Measurements from ENCODE around the gene DSC3. TPM values are rescaled to one million over a fixed set of nuclear protein-coding genes. Genes with fewer than 3 reads are reported as not detected.
A peak's percentile ranks its signal among the peaks of the same experiment; 100 is the strongest.

DSC3 gene
- total RNA-seq, 1 experiment from 2014 or later, result 9.8 TPM

DNA sequence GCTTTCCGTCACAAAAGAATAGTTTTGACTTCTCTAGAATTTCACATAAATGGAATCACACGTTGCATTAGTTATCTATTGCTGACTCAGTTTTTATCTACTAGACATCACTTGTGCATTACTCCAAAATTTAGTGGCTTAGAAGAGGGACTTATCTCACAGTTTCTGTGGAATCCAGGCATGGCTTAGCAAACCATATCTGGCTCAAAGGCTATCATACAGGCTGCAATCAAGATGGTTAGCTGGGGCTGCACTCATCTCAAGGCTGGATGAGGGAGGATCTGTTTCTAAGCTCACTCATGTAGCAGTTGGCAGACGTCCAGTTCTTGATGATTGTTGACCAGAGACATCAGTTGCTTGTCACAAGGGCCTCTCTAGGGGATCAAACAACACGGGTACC, 6.6 kb upstream of the DSC3 start:
- Mint-ChIP-seq H3K36me3 (ENCODE audit: insufficient read depth, unreplicated experiment) (no peaks in the 10 kb centered on the region), H3K9me3 (ENCODE audit: low read depth, unreplicated experiment) (peaks cover 6% of the 10 kb centered on the region), H3K4me3 (ENCODE audit: low read depth, unreplicated experiment) (no peak overlapping the region), H3K27ac (ENCODE audit: unreplicated experiment) (no peak overlapping the region), H3K27me3 (ENCODE audit: unreplicated experiment) (no peaks in the 10 kb centered on the region), H3K4me1 (ENCODE audit: low read depth, unreplicated experiment) (peaks cover 25% of the 10 kb centered on the region)
- no peak for DNase-seq
- BruUV-seq (replicated peaks), result no TSS peak
- CTCF ChIA-PET, result no interaction called here
- TF ChIP-seq, protein P1, sequence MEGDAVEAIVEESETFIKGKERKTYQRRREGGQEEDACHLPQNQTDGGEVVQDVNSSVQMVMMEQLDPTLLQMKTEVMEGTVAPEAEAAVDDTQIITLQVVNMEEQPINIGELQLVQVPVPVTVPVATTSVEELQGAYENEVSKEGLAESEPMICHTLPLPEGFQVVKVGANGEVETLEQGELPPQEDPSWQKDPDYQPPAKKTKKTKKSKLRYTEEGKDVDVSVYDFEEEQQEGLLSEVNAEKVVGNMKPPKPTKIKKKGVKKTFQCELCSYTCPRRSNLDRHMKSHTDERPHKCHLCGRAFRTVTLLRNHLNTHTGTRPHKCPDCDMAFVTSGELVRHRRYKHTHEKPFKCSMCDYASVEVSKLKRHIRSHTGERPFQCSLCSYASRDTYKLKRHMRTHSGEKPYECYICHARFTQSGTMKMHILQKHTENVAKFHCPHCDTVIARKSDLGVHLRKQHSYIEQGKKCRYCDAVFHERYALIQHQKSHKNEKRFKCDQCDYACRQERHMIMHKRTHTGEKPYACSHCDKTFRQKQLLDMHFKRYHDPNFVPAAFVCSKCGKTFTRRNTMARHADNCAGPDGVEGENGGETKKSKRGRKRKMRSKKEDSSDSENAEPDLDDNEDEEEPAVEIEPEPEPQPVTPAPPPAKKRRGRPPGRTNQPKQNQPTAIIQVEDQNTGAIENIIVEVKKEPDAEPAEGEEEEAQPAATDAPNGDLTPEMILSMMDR (IDR thresholded peaks at IDR 0.05; ENCODE audit: unreplicated experiment), result no peak
- intact Hi-C loops (cut with micrococcal nuclease; ENCODE audit: unreplicated experiment), result loop anchor here (5.0 kb wide), 1 partner anchor 48 kb away; no protein-coding TSS in a partner anchor

GRCh38 chr18:31048216-31048615, 5.7 kb upstream of the DSC3 start:
- Mint-ChIP-seq H3K4me3 (ENCODE audit: low read depth, unreplicated experiment) (no peak overlapping the region), H3K27ac (ENCODE audit: unreplicated experiment) (no peak overlapping the region), H3K4me1 (ENCODE audit: low read depth, unreplicated experiment) (peaks cover 32% of the 10 kb centered on the region), H3K27me3 (ENCODE audit: unreplicated experiment) (no peaks in the 10 kb centered on the region), H3K36me3 (ENCODE audit: insufficient read depth, unreplicated experiment) (peaks cover 2% of the 10 kb centered on the region), H3K9me3 (ENCODE audit: low read depth, unreplicated experiment) (peaks cover 6% of the 10 kb centered on the region)
- intact Hi-C loops (cut with micrococcal nuclease; ENCODE audit: unreplicated experiment), result loop anchor here (5.0 kb wide), 1 partner anchor 49 kb away; no protein-coding TSS in a partner anchor
- no TSS peak for BruUV-seq (replicated peaks)
- TF ChIP-seq, protein P1 (IDR thresholded peaks at IDR 0.05; ENCODE audit: unreplicated experiment), result no peak
- no peak for DNase-seq
- CTCF ChIA-PET, result no interaction called here

- no TSS peak for BruUV-seq (replicated peaks)
- no peaks in the 10 kb centered on the region for H3K27me3 Mint-ChIP-seq (ENCODE audit: unreplicated experiment)
- H3K9me3 Mint-ChIP-seq (ENCODE audit: low read depth, unreplicated experiment), result no peaks in the 10 kb centered on the region
- CTCF ChIA-PET, result no interaction called here
- H3K4me3 Mint-ChIP-seq (ENCODE audit: low read depth, unreplicated experiment), result no peak overlapping the region
- peaks cover 15% of the 10 kb centered on the region for H3K36me3 Mint-ChIP-seq (ENCODE audit: insufficient read depth, unreplicated experiment)
- intact Hi-C loops (cut with micrococcal nuclease; ENCODE audit: unreplicated experiment), result loop anchor here (5.0 kb wide), 1 partner anchor 50 kb away; no protein-coding TSS in a partner anchor
- H3K27ac Mint-ChIP-seq (ENCODE audit: unreplicated experiment), result peak overlapping the region; percentile 16
- peaks cover 34% of the 10 kb centered on the region for H3K4me1 Mint-ChIP-seq (ENCODE audit: low read depth, unreplicated experiment)
- TF ChIP-seq, protein P1 (IDR thresholded peaks at IDR 0.05; ENCODE audit: unreplicated experiment), result no peak
- DNase-seq, result peak; percentile 17
Observed at GRCh38 chr18:31046916-31047315, 4.4 kb upstream of the DSC3 start.

- intact Hi-C loops (cut with micrococcal nuclease; ENCODE audit: unreplicated experiment), result loop anchor here (5.0 kb wide), 1 partner anchor 52 kb away; no protein-coding TSS in a partner anchor
- H3K4me1 Mint-ChIP-seq (ENCODE audit: low read depth, unreplicated experiment), result peaks cover 34% of the 10 kb centered on the region
- DNase-seq, result no peak
- no peak overlapping the region for H3K27ac Mint-ChIP-seq (ENCODE audit: unreplicated experiment)
- BruUV-seq (replicated peaks), result no TSS peak
- CTCF ChIA-PET, result no interaction called here
- TF ChIP-seq, protein P1 (IDR thresholded peaks at IDR 0.05; ENCODE audit: unreplicated experiment), result no peak
- no peak overlapping the region for H3K4me3 Mint-ChIP-seq (ENCODE audit: low read depth, unreplicated experiment)
- no peaks in the 10 kb centered on the region for H3K27me3 Mint-ChIP-seq (ENCODE audit: unreplicated experiment)
- H3K36me3 Mint-ChIP-seq (ENCODE audit: insufficient read depth, unreplicated experiment), result peaks cover 26% of the 10 kb centered on the region
- H3K9me3 Mint-ChIP-seq (ENCODE audit: low read depth, unreplicated experiment), result no peaks in the 10 kb centered on the region
Observed at GRCh38 chr18:31045599-31045998, 3.1 kb upstream of the DSC3 start.

Measured in Calu3 (cell line).